ENCODE data around the gene KITLG.

KITLG gene

GRCh38 chr12:88445705-88446394, 134.4 kb downstream of the KITLG start:
- DNase-seq (ENCODE audit: extremely low spot score): no peak
- TF ChIP-seq ARNT (IDR thresholded peaks at IDR 0.05) (no peak), BHLHE40 (IDR thresholded peaks at IDR 0.05; ENCODE audit: borderline replicate concordance) (no peak), FOXM1 (IDR thresholded peaks at IDR 0.05; ENCODE audit: borderline replicate concordance) (no peak), L3MBTL2 (conservative IDR thresholded peaks at IDR 0.05) (no peak), PKNOX1 (IDR thresholded peaks at IDR 0.05) (no peak), CTBP1 (IDR thresholded peaks at IDR 0.05; ENCODE audit: borderline replicate concordance) (no peak), SP1 (IDR thresholded peaks at IDR 0.05) (no peak), LEF1 (IDR thresholded peaks at IDR 0.05; ENCODE audit: borderline replicate concordance) (no peak), TARDBP (IDR thresholded peaks at IDR 0.05) (no peak), HDGF (IDR thresholded peaks at IDR 0.05; ENCODE audit: borderline replicate concordance) (no peak), NFRKB (IDR thresholded peaks at IDR 0.05) (no peak), ZNF384 (IDR thresholded peaks at IDR 0.05) (no peak), SUZ12 (IDR thresholded peaks at IDR 0.05) (no peak)
- ChIA-PET POLR2A (no interaction called here), CTCF (no interaction called here)

GRCh38 chr12:88444481-88444880, 135.8 kb downstream of the KITLG start:
- ChIA-PET POLR2A (no interaction called here), CTCF (no interaction called here)
- no peak for DNase-seq (ENCODE audit: extremely low spot score)
- TF ChIP-seq LEF1 (IDR thresholded peaks at IDR 0.05; ENCODE audit: borderline replicate concordance): no peak
- TF ChIP-seq FOXM1 (IDR thresholded peaks at IDR 0.05; ENCODE audit: borderline replicate concordance): no peak
- no peak for TF ChIP-seq ZNF384 (IDR thresholded peaks at IDR 0.05)
- TF ChIP-seq HDGF (IDR thresholded peaks at IDR 0.05; ENCODE audit: borderline replicate concordance): no peak
- no peak for TF ChIP-seq TARDBP (IDR thresholded peaks at IDR 0.05)
- TF ChIP-seq ELF4 (IDR thresholded peaks at IDR 0.05): no peak
- no peak for TF ChIP-seq SP1 (IDR thresholded peaks at IDR 0.05)
- TF ChIP-seq PKNOX1 (IDR thresholded peaks at IDR 0.05): no peak
- no peak for TF ChIP-seq NFRKB (IDR thresholded peaks at IDR 0.05)

Data from HEK293T (cell line).